Hepatocyte (in vitro differentiated cells): ENCODE results near the gene ADAMTS13. TPM values are rescaled to one million over a fixed set of nuclear protein-coding genes. Genes with fewer than 3 reads are reported as not detected.

Source experiments
- DNase-seq: peaks from one replicate; pipeline ENCODE4 v3.0.0-alpha.2; 2016; ENCODE audit warnings: low spot score
- H2AFZ ChIP-seq: fragments of 200-600 bp; sonication (generic); 2 replicates; pipeline ENCODE4 v1.6.0; 2016; ENCODE audit warnings: antibody characterized with exemption, mild to moderate bottlenecking
- H3K27ac ChIP-seq: fragments of 200-600 bp; sonication (generic); 2 replicates; pipeline ENCODE4 v1.5.1; 2016; ENCODE audit warnings: mild to moderate bottlenecking
- H3K27me3 ChIP-seq: fragments of 200-600 bp; sonication (generic); 2 replicates; pipeline ENCODE4 v1.6.1; 2016
- H3K36me3 ChIP-seq: fragments of 200-600 bp; sonication (generic); replicated peaks from 2 replicates; pipeline ENCODE4 v1.5.1; 2016; ENCODE audit warnings: low read depth; ENCODE audit not compliant: insufficient read depth
- H3K4me1 ChIP-seq: fragments of 200-600 bp; sonication (generic); 2 replicates; pipeline ENCODE4 v1.5.1; 2016; ENCODE audit warnings: mild to moderate bottlenecking, moderate library complexity; ENCODE audit not compliant: insufficient read depth
- H3K4me2 ChIP-seq: fragments of 200-600 bp; sonication (generic); 2 replicates; pipeline ENCODE4 v1.6.0; 2016
- H3K4me3 ChIP-seq: fragments of 200-600 bp; sonication (generic); 2 replicates; pipeline ENCODE4 v1.5.1; 2016; ENCODE audit warnings: mild to moderate bottlenecking
- H3K79me2 ChIP-seq: fragments of 200-600 bp; sonication (generic); 2 replicates; pipeline ENCODE4 v1.6.0; 2017; ENCODE audit warnings: mild to moderate bottlenecking
- H3K9me2 ChIP-seq: fragments of 200-600 bp; sonication (generic); replicated peaks from 2 replicates; pipeline ENCODE4 v1.6.0; 2017; ENCODE audit warnings: mild to moderate bottlenecking; ENCODE audit not compliant: insufficient read depth
- H3K9me3 ChIP-seq: fragments of 200-600 bp; sonication (generic); 2 replicates; pipeline ENCODE4 v1.5.1; 2016; ENCODE audit warnings: low read depth, mild to moderate bottlenecking
- H4K20me1 ChIP-seq: fragments of 200-600 bp; sonication (generic); 2 replicates; pipeline ENCODE4 v1.6.0; 2016; ENCODE audit warnings: mild to moderate bottlenecking; ENCODE audit not compliant: insufficient read depth, poor library complexity, severe bottlenecking
- EZH2 ChIP-seq: fragments of 200-600 bp; sonication (generic); IDR thresholded peaks from 2 replicates; pipeline ENCODE4 v1.6.1; 2016; ENCODE audit warnings: antibody characterized with exemption, mild to moderate bottlenecking, borderline replicate concordance
- EZH2phosphoT487 ChIP-seq: fragments of 200-600 bp; sonication (generic); IDR thresholded peaks from one replicate; pipeline ENCODE4 v1.6.1; 2018; ENCODE audit warnings: antibody characterized with exemption, mild to moderate bottlenecking, low read depth, moderate library complexity; ENCODE audit not compliant: unreplicated experiment, severe bottlenecking
- WGBS: methylation state at CpG from one replicate; pipeline ENCODE4 v1.1.6; 2016; ENCODE audit warnings: low lambda C conversion rate; ENCODE audit errors: missing lambda C conversion rate; 5-methylcytosine and 5-hydroxymethylcytosine counted together
- polyA plus RNA-seq: library from polyadenylated mRNA; unstranded; fragments of >200 nt; fragmentation: Nextera tagmentation; extraction: Ambion mirVana; gene quantifications from 2 replicates; pipeline ENCODE4 v1.2.1, GENCODE V29; 2016
- total RNA-seq: library from RNA; depleted of rRNA; stranded (reverse); fragments of >200 nt; gene quantifications from 2 replicates; pipeline ENCODE4 v1.2.3, GENCODE V29; 2014
- TF ChIP-seq, protein P1 (sequence below): fragments of 200-600 bp; sonication (generic); IDR thresholded peaks from 2 replicates; pipeline ENCODE4 v1.5.1; 2016; ENCODE audit warnings: antibody characterized with exemption, mild to moderate bottlenecking; ENCODE audit not compliant: poor library complexity

Gene ADAMTS13
- total and polyA plus RNA-seq, 2 experiments from 2014 or later: 6.5 to 6.8 TPM

DNA sequence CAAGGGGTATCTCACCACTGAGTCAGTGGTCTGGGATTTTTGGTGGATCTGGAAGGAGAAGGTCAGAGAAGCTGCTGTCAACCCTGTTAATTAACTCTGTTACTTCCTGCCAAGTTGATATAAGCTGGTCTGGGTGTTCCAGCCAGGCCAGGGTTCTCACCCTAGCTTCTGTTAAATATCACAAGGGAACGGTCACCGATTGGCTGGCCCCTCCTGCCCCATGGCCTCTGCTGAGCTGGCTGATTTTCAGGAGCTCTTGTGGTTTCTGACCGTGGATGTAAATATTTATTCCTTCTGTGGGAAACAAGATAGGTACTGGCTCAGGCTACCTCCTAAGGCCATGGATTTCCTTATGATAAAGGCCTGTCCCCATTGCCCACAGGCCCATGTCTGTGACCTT, 1.0 kb downstream of the ADAMTS13 start:
- H3K9me2 ChIP-seq: no peaks in the 10 kb centered on the region
- 57% methylated on average over 3 of the region's 3 CpGs for WGBS
- H3K27ac ChIP-seq: no peak overlapping the region
- H3K4me2 ChIP-seq: no peak overlapping the region
- no peak overlapping the region for H3K4me3 ChIP-seq
- no peaks in the 10 kb centered on the region for H3K79me2 ChIP-seq
- H2AFZ ChIP-seq: no peak overlapping the region
- no peaks in the 10 kb centered on the region for H4K20me1 ChIP-seq
- H3K27me3 ChIP-seq: no peaks in the 10 kb centered on the region
- H3K9me3 ChIP-seq: no peaks in the 10 kb centered on the region
- H3K36me3 ChIP-seq: no peaks in the 10 kb centered on the region
- peaks cover 6% of the 10 kb centered on the region for H3K4me1 ChIP-seq
- no peak for DNase-seq
- TF ChIP-seq EZH2 (no peak), EZH2phosphoT487 (no peak)
- TF ChIP-seq, protein P1, sequence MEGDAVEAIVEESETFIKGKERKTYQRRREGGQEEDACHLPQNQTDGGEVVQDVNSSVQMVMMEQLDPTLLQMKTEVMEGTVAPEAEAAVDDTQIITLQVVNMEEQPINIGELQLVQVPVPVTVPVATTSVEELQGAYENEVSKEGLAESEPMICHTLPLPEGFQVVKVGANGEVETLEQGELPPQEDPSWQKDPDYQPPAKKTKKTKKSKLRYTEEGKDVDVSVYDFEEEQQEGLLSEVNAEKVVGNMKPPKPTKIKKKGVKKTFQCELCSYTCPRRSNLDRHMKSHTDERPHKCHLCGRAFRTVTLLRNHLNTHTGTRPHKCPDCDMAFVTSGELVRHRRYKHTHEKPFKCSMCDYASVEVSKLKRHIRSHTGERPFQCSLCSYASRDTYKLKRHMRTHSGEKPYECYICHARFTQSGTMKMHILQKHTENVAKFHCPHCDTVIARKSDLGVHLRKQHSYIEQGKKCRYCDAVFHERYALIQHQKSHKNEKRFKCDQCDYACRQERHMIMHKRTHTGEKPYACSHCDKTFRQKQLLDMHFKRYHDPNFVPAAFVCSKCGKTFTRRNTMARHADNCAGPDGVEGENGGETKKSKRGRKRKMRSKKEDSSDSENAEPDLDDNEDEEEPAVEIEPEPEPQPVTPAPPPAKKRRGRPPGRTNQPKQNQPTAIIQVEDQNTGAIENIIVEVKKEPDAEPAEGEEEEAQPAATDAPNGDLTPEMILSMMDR: no peak

DNA sequence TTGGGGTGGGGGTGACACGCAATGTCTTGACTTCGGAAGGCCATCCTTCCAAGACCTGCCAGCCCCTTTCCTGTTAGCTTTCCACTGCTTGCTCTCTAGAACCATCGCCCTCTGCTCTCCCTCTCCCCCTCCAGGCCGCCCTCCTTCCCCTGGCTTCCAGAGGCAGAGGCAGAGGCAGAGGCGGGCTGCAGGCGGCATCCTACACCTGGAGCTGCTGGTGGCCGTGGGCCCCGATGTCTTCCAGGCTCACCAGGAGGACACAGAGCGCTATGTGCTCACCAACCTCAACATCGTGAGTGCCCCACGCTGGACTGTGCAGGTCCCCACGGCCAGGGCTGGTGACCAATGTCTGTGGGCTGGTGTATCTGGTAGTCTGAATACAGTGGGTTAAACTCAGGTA, 2.0 kb downstream of the ADAMTS13 start:
- Histone ChIP-seq H3K27ac (no peak overlapping the region), H3K36me3 (no peaks in the 10 kb centered on the region), H2AFZ (no peak overlapping the region), H3K9me3 (no peaks in the 10 kb centered on the region), H3K4me1 (peaks cover 5% of the 10 kb centered on the region), H3K79me2 (no peaks in the 10 kb centered on the region), H3K9me2 (no peaks in the 10 kb centered on the region), H3K27me3 (no peaks in the 10 kb centered on the region), H4K20me1 (no peaks in the 10 kb centered on the region), H3K4me3 (no peak overlapping the region), H3K4me2 (no peak overlapping the region)
- TF ChIP-seq EZH2 (no peak), EZH2phosphoT487 (no peak)
- TF ChIP-seq, protein P1: no peak
- WGBS: 90% methylated on average over 12 of the region's 12 CpGs
- DNase-seq: no peak

DNA sequence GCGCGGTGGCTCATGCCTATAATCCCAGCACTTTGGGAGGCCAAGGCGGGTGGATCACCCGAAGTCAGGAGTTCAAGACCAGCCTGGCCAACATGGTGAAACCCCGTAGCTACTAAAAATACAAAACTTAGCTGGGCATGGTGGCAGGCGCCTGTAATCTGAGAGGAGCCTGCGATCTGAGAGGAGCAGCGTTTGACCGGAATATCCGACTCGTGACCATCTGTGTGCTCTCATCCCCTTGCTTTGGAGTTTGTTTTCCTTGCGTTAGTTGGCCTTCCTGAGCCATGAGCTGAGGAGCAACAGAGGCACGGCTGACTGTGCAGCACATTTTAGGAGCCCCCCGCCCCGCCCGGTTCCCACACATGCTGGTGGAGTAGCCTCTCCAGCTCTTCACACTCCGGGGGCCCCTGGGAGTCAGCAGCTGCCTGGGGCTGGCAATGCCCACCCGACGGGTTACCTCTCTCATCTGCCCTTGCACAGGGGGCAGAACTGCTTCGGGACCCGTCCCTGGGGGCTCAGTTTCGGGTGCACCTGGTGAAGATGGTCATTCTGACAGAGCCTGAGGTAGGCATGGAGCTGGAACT, 3.0 kb downstream of the ADAMTS13 start:
- Histone ChIP-seq H3K9me3 (no peaks in the 10 kb centered on the region), H3K27me3 (no peaks in the 10 kb centered on the region), H2AFZ (no peak overlapping the region), H3K79me2 (no peaks in the 10 kb centered on the region), H3K9me2 (no peaks in the 10 kb centered on the region), H3K36me3 (no peaks in the 10 kb centered on the region), H3K27ac (no peak overlapping the region), H3K4me1 (peaks cover 8% of the 10 kb centered on the region), H4K20me1 (no peaks in the 10 kb centered on the region), H3K4me3 (no peak overlapping the region), H3K4me2 (no peak overlapping the region)
- no peak for DNase-seq
- 91% methylated on average over 21 of the region's 22 CpGs for WGBS
- TF ChIP-seq, protein P1: no peak
- TF ChIP-seq EZH2phosphoT487: no peak
- no peak for TF ChIP-seq EZH2

DNA sequence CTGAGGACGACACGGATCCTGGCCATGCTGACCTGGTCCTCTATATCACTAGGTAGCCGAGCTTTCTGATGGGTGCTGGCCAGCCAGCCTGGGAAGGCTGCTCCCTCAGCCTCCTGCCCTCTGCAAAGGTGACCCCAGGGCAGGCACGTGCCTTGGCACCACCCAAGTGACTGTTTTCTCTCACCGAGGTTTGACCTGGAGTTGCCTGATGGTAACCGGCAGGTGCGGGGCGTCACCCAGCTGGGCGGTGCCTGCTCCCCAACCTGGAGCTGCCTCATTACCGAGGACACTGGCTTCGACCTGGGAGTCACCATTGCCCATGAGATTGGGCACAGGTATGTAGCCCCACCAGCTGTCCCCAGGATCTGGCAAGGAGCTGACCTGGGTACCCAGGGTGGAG, 3.8 kb downstream of the ADAMTS13 start:
- no peaks in the 10 kb centered on the region for H4K20me1 ChIP-seq
- H3K4me3 ChIP-seq: no peak overlapping the region
- 95% methylated on average over 11 of the region's 11 CpGs for WGBS
- no peak for DNase-seq
- no peak overlapping the region for H3K27ac ChIP-seq
- TF ChIP-seq EZH2 (no peak), EZH2phosphoT487 (no peak)
- TF ChIP-seq, protein P1: no peak
- no peaks in the 10 kb centered on the region for H3K79me2 ChIP-seq
- no peak overlapping the region for H2AFZ ChIP-seq
- no peaks in the 10 kb centered on the region for H3K27me3 ChIP-seq
- H3K4me2 ChIP-seq: no peak overlapping the region
- no peaks in the 10 kb centered on the region for H3K9me3 ChIP-seq
- H3K4me1 ChIP-seq: peaks cover 8% of the 10 kb centered on the region
- no peaks in the 10 kb centered on the region for H3K9me2 ChIP-seq
- no peaks in the 10 kb centered on the region for H3K36me3 ChIP-seq
